Measurements from ENCODE around the gene ZNF668. TPM values are rescaled to one million over a fixed set of nuclear protein-coding genes. Genes with fewer than 3 reads are reported as not detected.
A peak's percentile ranks its signal among the peaks of the same experiment; 100 is the strongest.

The ZNF668 gene
- total and polyA plus RNA-seq, 2 of the 13 experiments (the other 11 are each of a cell fraction or from before 2014, with no cell fraction given) = 3.8 to 9.8 TPM

DNA sequence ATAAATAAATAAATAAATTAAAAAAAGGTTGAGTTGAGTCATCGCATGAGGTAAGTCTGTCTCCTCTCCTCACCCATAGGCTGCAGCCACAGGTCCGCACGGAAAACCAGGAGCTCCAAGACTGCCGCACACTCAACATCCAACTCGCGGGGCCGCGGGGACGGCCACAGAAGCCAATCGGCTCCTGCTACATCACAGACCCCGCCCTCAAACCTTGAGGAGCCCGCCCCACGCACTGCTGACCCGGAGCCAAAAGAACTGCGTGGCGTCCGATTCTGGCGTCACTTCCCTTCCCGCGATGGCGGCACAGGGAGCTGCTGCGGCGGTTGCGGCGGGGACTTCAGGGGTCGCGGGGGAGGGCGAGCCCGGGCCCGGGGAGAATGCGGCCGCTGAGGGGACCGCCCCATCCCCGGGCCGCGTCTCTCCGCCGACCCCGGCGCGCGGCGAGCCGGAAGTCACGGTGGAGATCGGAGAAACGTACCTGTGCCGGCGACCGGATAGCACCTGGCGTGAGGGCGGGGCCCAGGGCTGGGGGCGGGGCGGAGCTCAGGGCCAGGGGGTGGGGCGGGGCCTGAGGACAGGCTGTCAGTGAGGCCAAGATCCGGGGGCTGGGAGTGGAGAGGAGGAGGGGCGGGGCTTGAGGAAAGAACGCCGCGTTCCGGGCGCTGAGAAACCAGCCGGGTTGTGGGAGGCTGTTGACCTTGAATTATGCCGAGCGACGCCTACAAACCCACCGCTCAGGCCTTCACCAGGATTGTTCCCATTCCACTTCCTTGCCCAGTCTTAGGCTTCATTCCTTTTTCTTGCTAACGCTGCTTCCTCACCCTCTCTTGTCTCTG, 43.6 kb upstream of the ZNF668 start, which contains the start of gene KAT8 (continued):
- TF ChIP-seq, protein P1, sequence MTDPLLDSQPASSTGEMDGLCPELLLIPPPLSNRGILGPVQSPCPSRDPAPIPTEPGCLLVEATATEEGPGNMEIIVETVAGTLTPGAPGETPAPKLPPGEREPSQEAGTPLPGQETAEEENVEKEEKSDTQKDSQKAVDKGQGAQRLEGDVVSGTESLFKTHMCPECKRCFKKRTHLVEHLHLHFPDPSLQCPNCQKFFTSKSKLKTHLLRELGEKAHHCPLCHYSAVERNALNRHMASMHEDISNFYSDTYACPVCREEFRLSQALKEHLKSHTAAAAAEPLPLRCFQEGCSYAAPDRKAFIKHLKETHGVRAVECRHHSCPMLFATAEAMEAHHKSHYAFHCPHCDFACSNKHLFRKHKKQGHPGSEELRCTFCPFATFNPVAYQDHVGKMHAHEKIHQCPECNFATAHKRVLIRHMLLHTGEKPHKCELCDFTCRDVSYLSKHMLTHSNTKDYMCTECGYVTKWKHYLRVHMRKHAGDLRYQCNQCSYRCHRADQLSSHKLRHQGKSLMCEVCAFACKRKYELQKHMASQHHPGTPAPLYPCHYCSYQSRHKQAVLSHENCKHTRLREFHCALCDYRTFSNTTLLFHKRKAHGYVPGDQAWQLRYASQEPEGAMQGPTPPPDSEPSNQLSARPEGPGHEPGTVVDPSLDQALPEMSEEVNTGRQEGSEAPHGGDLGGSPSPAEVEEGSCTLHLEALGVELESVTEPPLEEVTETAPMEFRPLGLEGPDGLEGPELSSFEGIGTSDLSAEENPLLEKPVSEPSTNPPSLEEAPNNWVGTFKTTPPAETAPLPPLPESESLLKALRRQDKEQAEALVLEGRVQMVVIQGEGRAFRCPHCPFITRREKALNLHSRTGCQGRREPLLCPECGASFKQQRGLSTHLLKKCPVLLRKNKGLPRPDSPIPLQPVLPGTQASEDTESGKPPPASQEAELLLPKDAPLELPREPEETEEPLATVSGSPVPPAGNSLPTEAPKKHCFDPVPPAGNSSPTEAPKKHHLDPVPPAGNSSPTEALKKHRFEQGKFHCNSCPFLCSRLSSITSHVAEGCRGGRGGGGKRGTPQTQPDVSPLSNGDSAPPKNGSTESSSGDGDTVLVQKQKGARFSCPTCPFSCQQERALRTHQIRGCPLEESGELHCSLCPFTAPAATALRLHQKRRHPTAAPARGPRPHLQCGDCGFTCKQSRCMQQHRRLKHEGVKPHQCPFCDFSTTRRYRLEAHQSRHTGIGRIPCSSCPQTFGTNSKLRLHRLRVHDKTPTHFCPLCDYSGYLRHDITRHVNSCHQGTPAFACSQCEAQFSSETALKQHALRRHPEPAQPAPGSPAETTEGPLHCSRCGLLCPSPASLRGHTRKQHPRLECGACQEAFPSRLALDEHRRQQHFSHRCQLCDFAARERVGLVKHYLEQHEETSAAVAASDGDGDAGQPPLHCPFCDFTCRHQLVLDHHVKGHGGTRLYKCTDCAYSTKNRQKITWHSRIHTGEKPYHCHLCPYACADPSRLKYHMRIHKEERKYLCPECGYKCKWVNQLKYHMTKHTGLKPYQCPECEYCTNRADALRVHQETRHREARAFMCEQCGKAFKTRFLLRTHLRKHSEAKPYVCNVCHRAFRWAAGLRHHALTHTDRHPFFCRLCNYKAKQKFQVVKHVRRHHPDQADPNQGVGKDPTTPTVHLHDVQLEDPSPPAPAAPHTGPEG (CRISPR knock-in tag; IDR thresholded peaks at IDR 0.05) = 0 out of 2 replicates have a peak, but pooled peaks have one; percentile 64
- 0 out of 2 replicates have a peak, but pooled peaks have one; percentile 47 for TF ChIP-seq RCOR2 (CRISPR knock-in tag; IDR thresholded peaks at IDR 0.05)
- peak; percentile 58; the same call in 1 of the 2 replicates for TF ChIP-seq MED1 (CRISPR knock-in tag; IDR thresholded peaks at IDR 0.05)
- TF ChIP-seq, protein P2, sequence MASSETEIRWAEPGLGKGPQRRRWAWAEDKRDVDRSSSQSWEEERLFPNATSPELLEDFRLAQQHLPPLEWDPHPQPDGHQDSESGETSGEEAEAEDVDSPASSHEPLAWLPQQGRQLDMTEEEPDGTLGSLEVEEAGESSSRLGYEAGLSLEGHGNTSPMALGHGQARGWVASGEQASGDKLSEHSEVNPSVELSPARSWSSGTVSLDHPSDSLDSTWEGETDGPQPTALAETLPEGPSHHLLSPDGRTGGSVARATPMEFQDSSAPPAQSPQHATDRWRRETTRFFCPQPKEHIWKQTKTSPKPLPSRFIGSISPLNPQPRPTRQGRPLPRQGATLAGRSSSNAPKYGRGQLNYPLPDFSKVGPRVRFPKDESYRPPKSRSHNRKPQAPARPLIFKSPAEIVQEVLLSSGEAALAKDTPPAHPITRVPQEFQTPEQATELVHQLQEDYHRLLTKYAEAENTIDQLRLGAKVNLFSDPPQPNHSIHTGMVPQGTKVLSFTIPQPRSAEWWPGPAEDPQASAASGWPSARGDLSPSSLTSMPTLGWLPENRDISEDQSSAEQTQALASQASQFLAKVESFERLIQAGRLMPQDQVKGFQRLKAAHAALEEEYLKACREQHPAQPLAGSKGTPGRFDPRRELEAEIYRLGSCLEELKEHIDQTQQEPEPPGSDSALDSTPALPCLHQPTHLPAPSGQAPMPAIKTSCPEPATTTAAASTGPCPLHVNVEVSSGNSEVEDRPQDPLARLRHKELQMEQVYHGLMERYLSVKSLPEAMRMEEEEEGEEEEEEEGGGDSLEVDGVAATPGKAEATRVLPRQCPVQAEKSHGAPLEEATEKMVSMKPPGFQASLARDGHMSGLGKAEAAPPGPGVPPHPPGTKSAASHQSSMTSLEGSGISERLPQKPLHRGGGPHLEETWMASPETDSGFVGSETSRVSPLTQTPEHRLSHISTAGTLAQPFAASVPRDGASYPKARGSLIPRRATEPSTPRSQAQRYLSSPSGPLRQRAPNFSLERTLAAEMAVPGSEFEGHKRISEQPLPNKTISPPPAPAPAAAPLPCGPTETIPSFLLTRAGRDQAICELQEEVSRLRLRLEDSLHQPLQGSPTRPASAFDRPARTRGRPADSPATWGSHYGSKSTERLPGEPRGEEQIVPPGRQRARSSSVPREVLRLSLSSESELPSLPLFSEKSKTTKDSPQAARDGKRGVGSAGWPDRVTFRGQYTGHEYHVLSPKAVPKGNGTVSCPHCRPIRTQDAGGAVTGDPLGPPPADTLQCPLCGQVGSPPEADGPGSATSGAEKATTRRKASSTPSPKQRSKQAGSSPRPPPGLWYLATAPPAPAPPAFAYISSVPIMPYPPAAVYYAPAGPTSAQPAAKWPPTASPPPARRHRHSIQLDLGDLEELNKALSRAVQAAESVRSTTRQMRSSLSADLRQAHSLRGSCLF (CRISPR knock-in tag; IDR thresholded peaks at IDR 0.05; ENCODE audit: borderline replicate concordance) = no peak
- no peak for TF ChIP-seq XBP1 (CRISPR knock-in tag; IDR thresholded peaks at IDR 0.05)
- no peak; the same call in 1 of the 2 replicates for TF ChIP-seq HOXA9 (CRISPR knock-in tag; IDR thresholded peaks at IDR 0.05; ENCODE audit: borderline replicate concordance)
- TF ChIP-seq TRAFD1 (CRISPR knock-in tag; IDR thresholded peaks at IDR 0.05; ENCODE audit: borderline replicate concordance) = no peak
- TF ChIP-seq ZBTB44 (CRISPR knock-in tag; IDR thresholded peaks at IDR 0.05) = peak; percentile 72; the same call in 1 of the 2 replicates

All from HepG2 (cell line).